ENCODE measurements around the gene TFF1.

The TFF1 gene

GRCh38 chr21:42366292-42367010, at the start of gene TFF1:
Gene TFF1, minus strand, starts transcription at chr21:42366535. Its CDS starts 40 bp downstream, at chr21:42366495.
- Histone ChIP-seq H3K4me3 (ENCODE audit: low read depth, low read length, poor library complexity, severe bottlenecking) (no peak within 1 kb of the TSS), H3K79me2 (ENCODE audit: insufficient read depth, low read length) (no peaks in the 10 kb centered on the region), H3K4me2 (ENCODE audit: low read length) (no peak within 1 kb of the TSS), H3K9me3 (ENCODE audit: low read length) (no peaks in the 10 kb centered on the region), H3K27ac (ENCODE audit: low read depth, low read length, poor library complexity, severe bottlenecking) (no peak within 1 kb of the TSS), H3K27me3 (ENCODE audit: insufficient read depth, low read length) (0 out of 2 replicates have a peak, but pooled peaks cover 11% of the 10 kb centered on the region), H2AFZ (ENCODE audit: low read length) (no peak within 1 kb of the TSS), H3F3A (ENCODE audit: insufficient read depth, low read length) (no peaks in the 10 kb centered on the region), H3K36me3 (ENCODE audit: insufficient read depth, low read length) (no peaks in the 10 kb centered on the region), H3K9me2 (ENCODE audit: low read depth, low read length) (no peaks in the 10 kb centered on the region), H3K9ac (ENCODE audit: low read length) (no peak within 1 kb of the TSS), H3K4me1 (ENCODE audit: insufficient read depth, low read length, severe bottlenecking) (no peaks in the 10 kb centered on the region), H4K20me1 (ENCODE audit: insufficient read depth, low read length) (no peaks in the 10 kb centered on the region)
- TF ChIP-seq, protein P1, sequence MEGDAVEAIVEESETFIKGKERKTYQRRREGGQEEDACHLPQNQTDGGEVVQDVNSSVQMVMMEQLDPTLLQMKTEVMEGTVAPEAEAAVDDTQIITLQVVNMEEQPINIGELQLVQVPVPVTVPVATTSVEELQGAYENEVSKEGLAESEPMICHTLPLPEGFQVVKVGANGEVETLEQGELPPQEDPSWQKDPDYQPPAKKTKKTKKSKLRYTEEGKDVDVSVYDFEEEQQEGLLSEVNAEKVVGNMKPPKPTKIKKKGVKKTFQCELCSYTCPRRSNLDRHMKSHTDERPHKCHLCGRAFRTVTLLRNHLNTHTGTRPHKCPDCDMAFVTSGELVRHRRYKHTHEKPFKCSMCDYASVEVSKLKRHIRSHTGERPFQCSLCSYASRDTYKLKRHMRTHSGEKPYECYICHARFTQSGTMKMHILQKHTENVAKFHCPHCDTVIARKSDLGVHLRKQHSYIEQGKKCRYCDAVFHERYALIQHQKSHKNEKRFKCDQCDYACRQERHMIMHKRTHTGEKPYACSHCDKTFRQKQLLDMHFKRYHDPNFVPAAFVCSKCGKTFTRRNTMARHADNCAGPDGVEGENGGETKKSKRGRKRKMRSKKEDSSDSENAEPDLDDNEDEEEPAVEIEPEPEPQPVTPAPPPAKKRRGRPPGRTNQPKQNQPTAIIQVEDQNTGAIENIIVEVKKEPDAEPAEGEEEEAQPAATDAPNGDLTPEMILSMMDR (IDR thresholded peaks at IDR 0.05; ENCODE audit: low read length), result no peak
- no peak for TF ChIP-seq EZH2 (IDR thresholded peaks at IDR 0.05; ENCODE audit: borderline replicate concordance, low read length)

DNA sequence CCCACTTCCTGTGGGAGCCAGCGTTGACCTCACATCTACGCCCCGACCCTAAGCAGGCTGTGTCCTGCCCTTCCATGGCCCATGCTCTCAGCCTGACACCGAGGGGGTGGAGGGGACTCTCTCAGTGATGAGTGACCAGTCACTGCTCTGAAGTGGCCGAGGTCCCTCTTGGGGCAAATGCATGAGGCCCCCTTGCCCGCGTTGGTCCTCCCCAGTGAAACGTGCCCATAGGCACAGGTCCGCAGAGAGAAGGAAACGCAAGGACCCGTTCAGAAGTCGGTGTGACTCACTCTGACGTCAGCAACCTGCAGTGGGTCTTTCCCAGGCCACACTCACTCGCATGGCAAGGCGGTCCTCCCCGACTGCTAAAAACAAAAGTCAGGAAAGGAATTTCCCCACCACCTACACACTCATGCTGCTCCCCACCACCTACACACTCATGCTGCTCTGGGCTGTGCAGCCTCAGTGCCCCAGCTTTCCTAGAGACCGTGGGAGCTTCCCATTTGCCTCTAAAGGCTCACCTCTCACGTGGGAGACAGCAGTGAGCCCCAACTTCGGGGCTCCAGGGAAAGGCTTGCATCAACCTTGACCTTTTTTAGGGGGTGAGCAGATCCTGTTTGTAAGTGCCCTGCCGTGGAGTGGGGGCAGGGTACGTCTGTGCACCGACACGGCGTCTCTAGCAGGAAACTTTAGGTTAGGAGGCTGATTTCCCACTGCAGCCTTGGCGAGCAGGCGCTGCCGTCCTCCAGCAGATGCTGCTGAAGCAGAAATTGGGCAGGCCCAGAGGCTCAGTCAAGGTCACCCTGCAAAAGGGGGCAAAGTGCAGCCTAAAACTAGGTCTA, 48.8 kb upstream of the TFF1 start:
- Histone ChIP-seq H3K27ac (ENCODE audit: low read depth, low read length, poor library complexity, severe bottlenecking) (no peak overlapping the region), H3K4me1 (ENCODE audit: insufficient read depth, low read length, severe bottlenecking) (peaks cover 3% of the 10 kb centered on the region), H4K20me1 (ENCODE audit: insufficient read depth, low read length) (no peaks in the 10 kb centered on the region), H3K27me3 (ENCODE audit: insufficient read depth, low read length) (peaks cover 9% of the 10 kb centered on the region), H2AFZ (ENCODE audit: low read length) (no peak overlapping the region), H3K4me2 (ENCODE audit: low read length) (no peak overlapping the region), H3K9me3 (ENCODE audit: low read length) (peaks cover 5% of the 10 kb centered on the region; the same call in 1 of the 2 replicates), H3K9me2 (ENCODE audit: low read depth, low read length) (no peaks in the 10 kb centered on the region), H3K9ac (ENCODE audit: low read length) (no peak overlapping the region), H3K36me3 (ENCODE audit: insufficient read depth, low read length) (no peaks in the 10 kb centered on the region), H3K4me3 (ENCODE audit: low read depth, low read length, poor library complexity, severe bottlenecking) (no peak overlapping the region), H3F3A (ENCODE audit: insufficient read depth, low read length) (no peaks in the 10 kb centered on the region), H3K79me2 (ENCODE audit: insufficient read depth, low read length) (no peaks in the 10 kb centered on the region)
- TF ChIP-seq, protein P1 (IDR thresholded peaks at IDR 0.05; ENCODE audit: low read length), result no peak
- TF ChIP-seq EZH2 (IDR thresholded peaks at IDR 0.05; ENCODE audit: borderline replicate concordance, low read length), result no peak

- Histone ChIP-seq H3K36me3 (ENCODE audit: insufficient read depth, low read length) (no peaks in the 10 kb centered on the region), H3K9me3 (ENCODE audit: low read length) (peaks cover under 1% of the 10 kb centered on the region; the same call in 1 of the 2 replicates), H3K9me2 (ENCODE audit: low read depth, low read length) (no peaks in the 10 kb centered on the region), H3K9ac (ENCODE audit: low read length) (no peak overlapping the region), H3K4me3 (ENCODE audit: low read depth, low read length, poor library complexity, severe bottlenecking) (no peak overlapping the region), H3K79me2 (ENCODE audit: insufficient read depth, low read length) (no peaks in the 10 kb centered on the region), H4K20me1 (ENCODE audit: insufficient read depth, low read length) (no peaks in the 10 kb centered on the region), H3K27me3 (ENCODE audit: insufficient read depth, low read length) (peaks cover 9% of the 10 kb centered on the region), H3K4me2 (ENCODE audit: low read length) (no peak overlapping the region), H3K4me1 (ENCODE audit: insufficient read depth, low read length, severe bottlenecking) (peaks cover 3% of the 10 kb centered on the region), H3F3A (ENCODE audit: insufficient read depth, low read length) (no peaks in the 10 kb centered on the region), H2AFZ (ENCODE audit: low read length) (no peak overlapping the region), H3K27ac (ENCODE audit: low read depth, low read length, poor library complexity, severe bottlenecking) (no peak overlapping the region)
- TF ChIP-seq, protein P1 (IDR thresholded peaks at IDR 0.05; ENCODE audit: low read length), result no peak
- TF ChIP-seq EZH2 (IDR thresholded peaks at IDR 0.05; ENCODE audit: borderline replicate concordance, low read length), result no peak
Observed at GRCh38 chr21:42414553-42414927, 48.2 kb upstream of the TFF1 start.

All from OCI-LY1 (cell line).